NCI-H146 treated with DMSO at 0.1 percent for 48 hours (cell line): Measurements from ENCODE around the gene PTOV1.

Source experiments
- DNase-seq: peaks from one replicate; lab custom pipeline; 2025; ENCODE audit not compliant: unreplicated experiment; lab: John Stamatoyannopoulos, UW

The PTOV1 gene

DNA sequence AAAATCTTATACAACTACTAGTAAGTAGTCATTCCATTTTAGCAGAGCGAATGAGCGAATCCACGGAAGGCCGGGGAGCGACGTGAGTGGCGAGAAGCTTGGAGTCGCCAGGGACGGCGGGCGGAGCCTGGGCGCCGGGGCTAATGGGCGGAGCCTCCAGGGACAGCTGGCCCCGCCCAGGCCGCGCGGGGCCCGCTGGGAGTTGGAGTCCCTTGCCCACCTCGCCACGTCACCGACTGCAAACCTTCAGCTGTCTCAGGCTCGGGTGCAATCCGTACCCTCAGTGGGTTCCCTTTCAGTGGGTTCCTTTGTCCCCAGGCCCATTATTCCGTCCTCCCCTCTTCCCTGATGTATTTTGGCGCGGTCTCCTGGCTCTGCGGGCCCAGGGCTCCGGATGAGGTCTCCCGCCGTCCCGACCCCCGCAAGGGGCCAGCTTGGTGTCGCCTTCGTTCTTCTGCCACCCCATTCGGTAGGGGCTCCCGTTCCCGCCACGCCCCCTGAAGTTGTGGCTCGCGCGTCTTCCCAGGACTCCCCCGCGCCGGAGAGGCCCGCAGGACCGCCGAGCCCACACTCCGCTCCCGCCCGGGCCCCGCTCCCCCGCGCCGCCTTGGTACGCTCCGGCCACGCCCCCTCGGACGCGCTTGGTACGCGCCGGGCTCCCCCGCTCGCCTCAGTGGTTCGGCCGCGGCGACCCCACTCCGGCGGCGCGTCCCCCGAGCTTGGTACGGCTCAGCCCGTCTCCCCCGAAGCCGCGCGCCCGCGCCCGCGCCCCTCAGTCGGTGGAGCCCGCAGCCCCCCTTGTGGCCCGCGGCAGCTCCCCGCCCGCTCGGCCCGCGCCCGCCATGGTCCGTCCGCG, at the start of gene PTOV1:
PTOV1 (plus strand) TSS at position 673 of the 856 bp plus-strand sequence.
- DNase-seq, result peak; percentile 87

DNA sequence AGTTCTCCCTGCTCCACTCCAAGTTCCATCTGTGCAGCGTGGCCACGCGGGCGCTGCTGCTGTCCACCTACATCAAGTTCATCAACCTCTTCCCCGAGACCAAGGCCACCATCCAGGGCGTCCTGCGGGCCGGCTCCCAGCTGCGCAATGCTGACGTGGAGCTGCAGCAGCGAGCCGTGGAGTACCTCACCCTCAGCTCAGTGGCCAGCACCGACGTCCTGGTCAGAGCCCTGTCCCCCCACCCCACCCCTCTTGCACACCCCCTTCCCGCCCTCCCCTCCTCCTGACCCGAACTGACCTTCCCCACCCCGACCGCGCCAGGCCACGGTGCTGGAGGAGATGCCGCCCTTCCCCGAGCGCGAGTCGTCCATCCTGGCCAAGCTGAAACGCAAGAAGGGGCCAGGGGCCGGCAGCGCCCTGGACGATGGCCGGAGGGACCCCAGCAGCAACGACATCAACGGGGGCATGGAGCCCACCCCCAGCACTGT, 49.5 kb upstream of the PTOV1 start:
- no peak for DNase-seq

DNA sequence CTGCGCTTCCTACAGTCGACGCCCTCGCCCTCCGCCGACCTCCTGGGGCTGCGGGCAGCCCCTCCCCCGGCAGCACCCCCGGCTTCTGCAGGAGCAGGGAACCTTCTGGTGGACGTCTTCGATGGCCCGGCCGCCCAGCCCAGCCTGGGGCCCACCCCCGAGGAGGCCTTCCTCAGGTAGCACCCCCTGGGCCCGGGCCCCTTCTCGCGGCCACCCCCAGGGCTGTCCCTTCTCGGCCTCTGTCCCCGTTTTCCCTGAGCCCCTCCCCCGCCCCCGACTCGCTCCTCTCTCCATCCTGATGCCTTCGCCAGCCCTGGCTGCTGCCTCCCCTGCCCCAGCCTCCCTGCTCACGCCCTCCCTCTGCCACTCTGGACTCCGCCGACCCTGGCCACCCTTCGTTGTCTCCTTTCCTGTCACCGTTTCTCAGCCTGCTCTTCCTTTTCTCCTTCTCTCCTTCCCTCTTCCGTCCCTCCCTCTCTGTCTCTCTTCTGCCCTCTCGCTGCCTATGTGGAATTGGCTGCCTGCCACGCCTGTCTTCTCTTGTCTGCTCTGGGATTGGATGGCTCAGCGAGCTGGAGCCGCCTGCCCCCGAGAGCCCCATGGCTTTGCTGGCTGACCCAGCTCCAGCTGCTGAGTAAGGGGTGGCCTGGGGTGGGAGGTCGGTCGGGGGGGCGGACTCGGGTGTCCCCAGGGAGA, 48.8 kb upstream of the PTOV1 start:
- no peak for DNase-seq

DNA sequence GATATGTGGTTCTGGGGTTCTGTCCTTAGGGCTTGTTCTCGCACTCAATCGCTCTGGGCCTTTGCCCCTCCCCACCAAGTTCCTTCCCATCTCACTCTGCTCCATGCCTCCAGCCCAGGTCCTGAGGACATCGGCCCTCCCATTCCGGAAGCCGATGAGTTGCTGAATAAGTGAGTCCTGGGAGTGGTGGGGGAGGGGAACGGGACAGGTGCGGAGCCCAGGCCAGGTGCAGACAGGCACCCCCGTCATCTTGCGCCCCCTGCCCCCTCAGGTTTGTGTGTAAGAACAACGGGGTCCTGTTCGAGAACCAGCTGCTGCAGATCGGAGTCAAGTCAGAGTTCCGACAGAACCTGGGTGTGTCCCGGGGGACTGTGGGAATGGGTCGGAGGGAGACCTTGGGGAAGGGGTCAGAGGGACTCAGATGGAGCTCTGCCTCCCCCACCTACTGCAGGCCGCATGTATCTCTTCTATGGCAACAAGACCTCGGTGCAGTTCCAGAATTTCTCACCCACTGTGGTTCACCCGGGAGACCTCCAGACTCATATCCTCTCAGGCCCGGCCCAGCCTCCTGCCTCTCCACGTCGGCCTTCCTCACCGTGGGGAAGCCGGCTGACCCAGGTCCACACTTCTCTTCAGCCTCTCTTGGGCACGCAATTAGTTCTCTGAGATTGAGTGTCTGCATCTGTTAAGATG, 48.0 kb upstream of the PTOV1 start:
- no peak for DNase-seq

DNA sequence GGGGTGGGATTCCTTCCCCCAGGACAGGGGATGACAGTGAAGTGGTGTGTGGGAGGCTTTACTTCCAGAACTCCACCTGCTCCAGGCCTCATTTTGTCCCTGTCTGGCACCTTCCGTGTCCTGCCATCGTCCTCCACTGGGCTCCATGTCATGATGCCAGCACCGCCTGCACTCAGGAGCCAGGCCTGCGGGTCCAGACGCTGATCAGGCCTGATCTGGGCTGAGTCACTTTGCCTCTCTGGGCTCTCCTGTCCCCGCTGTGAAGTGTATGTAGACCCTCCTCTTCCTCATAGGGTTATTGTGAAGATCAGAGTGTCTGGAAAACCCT, 47.5 kb upstream of the PTOV1 start:
- DNase-seq, result no peak

DNA sequence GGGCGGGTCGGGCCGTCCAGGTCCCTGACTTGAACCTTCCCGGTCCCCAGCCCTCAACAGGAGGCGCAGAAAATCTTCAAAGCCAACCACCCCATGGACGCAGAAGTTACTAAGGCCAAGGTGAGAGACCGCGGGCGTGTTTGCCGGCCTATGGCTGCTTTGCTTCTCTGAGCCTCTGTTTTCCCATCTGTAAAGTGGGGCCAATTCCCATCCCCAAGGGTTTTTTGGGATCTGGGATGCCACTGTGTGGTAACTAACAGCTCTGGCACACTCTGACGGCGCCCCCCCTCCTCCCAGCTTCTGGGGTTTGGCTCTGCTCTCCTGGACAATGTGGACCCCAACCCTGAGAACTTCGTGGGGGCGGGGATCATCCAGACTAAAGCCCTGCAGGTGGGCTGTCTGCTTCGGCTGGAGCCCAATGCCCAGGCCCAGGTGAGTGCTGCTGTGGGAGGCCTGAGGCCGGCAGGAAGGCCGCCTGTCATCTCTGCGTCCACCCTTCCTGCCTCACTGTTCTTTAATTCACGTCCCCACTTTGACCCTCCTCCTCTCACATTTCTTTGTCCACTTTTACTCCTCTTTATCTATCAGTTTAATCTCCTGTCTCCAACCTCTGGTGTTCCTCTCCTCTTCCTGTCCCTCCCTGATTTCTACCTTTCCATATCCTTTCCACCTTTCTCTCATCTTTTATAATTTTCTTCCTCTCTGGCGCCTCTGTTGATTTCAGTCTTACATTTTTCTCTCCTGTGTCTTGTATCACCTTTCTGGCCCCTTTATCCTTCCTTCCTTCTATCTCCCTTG, 44.9 kb upstream of the PTOV1 start:
- no peak for DNase-seq

DNA sequence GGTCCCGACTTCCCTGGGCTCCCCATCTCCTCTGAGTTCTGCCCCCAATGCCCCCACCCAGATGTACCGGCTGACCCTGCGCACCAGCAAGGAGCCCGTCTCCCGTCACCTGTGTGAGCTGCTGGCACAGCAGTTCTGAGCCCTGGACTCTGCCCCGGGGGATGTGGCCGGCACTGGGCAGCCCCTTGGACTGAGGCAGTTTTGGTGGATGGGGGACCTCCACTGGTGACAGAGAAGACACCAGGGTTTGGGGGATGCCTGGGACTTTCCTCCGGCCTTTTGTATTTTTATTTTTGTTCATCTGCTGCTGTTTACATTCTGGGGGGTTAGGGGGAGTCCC, 44.4 kb upstream of the PTOV1 start:
- DNase-seq, result no peak

DNA sequence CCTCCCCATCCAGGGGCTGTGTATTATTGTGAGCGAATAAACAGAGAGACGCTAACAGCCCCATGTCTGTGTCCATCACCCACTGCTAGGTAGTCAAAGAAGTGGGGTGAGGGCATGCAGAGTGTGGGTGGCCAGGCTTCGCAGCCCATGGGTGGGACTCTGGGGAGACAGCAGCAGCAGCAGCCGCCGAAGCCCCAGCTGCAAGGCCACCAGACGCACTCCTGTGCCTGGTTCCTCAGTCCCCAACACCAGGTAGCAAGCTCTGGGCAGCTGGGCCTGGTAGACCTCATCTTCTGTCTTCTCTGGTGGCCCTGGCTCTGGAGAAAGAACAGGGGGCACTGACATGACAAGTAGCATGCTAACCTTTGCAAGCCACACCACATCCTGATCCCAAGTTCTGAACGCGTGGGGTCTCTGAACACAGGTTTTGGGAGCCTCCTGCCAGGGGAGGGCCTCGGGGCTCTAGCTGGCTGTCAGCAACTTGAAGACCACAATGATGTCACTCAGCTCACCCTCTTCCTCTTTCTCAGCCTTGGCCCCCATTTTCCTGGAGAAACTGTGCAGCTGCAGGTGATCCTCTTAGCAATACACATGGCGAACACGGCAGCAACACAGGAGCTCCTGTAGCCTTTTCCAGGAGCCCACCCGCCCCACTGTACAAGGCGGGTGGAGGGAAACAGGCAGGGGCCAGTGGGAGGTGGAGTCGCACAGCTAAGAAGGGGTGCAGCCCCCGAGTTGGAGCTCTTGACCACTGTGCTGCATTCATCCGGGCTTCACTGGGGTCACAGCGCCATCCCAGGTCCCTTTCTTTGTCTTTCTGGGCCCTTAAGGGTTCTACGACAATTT, 43.7 kb upstream of the PTOV1 start:
- DNase-seq, result no peak

DNA sequence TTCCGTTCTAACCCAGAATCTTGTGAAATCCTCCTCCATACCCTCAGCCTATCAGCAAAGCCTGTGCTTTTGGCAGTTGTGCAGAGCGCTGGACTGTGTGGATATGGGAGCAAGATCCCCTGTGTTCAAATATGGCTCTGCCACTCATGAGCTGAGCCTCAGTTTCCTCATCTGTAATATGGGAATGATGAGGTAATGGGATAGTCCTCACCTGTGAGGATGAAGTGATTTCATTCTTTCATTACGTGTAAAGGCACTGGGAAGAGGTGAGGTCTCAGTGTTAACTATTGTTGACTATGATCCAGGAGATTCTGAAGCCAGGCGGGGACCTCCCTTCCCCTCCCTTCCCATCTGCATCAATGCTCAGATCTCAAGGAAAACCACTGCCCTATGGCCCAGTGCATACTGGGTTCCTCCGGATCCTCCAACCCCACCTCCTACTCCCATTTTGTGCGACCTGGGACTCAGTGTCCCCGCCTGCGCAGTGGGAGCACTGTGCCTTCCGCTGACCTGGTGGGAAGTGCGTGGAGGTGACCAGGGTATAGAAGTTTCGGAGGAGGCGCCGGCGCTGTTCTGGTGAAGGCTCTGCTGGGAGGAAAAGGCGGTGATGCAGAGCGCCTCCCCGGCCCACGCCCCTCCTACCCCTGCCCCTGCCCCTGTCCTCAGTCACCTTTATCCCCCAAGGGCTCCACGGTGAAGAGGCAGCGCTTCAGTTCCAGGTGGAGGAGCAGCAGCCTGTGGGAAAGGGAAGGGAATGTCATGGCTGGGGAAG, 42.9 kb upstream of the PTOV1 start:
- DNase-seq, result no peak

DNA sequence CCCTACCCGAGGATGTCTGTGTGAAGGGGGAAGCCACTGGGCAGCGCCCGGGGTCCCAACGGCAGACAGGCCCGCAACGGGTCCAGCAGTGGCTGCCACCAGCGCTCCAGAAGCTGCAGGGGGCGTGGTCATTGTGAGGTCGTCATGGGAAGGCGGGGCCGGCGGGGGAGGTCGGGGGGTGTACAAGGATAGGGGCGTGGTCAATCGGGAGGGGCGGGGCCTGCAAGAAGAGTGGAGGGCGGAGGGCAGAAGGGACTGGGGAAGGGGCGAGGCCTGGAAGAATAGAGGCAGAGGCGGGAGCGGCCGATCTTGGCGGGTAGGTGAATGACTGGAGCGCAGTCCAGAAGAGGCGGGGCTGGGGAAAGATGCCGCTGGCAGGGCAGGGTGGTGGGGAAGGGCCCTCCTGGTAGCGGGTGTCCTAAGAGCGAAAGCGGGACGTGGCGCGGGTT, 42.2 kb upstream of the PTOV1 start:
- no peak for DNase-seq

DNA sequence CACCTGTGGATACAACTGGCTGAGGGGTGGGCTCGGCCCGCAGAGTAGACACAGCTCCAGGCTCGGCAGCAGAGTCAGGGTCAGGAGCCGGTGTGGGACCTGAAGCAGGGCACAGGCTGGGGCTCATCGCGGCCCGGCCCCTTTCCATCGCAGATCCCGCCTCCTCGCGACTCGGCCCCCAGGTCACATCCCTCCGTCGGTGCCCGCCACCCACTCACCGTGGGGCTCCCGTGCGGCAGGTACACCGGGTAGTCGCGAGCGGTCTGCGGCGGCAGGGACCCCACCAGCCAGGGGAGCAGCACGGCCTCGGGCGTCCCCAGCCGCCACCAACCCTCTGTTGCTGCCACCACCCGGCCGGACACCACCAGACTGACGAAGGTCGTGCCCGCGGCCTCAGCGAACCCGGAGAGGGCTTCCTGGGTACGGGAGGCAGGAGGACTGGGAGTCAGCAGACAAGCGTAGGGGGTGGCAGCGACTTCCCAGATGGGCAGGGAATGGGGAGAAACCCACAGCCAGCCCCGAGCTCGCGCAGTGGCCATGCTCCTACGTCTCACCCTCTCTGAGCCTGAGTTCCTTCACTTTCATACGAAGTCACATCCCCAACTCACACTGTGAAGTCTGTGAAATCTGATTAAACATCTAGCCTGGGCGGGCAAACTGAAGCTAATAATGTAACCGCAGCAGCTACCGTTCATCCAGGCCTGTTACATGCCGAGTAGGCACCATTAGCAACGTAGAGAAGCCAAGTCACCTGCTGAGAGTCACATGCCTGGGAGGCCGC, 41.6 kb upstream of the PTOV1 start:
- DNase-seq, result no peak

DNA sequence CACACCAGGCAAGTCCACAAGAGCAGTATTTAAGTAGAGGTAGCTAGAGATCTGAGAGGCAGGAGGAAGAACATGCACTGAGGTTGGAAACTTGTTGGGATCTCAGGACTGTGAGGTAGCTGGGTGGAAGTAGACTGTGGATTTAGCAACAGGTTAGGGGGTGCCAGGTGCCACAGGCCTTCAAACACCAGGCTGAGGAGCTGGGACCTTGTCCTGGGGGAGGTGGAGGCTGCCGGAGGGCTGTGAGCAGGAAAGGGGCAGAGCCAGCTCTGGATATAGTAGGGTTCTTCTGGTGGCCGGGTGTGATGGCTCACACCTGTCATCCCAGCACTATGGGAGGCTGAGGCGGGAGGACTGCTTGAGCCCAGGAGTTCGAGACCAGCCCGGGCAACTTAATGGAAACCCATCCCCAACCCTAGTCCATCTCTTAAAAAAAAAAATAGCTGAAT, 41.0 kb upstream of the PTOV1 start:
- no peak for DNase-seq

DNA sequence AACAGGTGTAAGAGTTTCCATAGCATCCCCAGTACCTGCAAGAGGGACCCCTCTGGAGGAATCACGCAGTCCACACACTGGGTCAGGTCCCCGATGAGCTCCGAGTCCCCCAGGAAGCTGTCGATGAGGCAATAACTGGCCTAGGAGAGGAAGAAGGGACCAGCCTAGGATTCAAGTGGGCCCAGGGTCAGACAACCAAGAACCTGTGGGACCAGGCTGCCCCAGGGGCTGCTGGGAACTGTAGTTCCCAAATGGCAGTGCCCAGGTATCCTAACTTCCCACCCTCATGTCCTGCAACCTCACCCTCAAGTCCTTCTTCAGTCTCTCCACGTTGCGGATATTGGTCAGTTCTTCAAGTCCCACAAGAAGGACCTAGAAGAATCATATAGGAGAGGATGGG, 39.6 kb upstream of the PTOV1 start:
- no peak for DNase-seq

DNA sequence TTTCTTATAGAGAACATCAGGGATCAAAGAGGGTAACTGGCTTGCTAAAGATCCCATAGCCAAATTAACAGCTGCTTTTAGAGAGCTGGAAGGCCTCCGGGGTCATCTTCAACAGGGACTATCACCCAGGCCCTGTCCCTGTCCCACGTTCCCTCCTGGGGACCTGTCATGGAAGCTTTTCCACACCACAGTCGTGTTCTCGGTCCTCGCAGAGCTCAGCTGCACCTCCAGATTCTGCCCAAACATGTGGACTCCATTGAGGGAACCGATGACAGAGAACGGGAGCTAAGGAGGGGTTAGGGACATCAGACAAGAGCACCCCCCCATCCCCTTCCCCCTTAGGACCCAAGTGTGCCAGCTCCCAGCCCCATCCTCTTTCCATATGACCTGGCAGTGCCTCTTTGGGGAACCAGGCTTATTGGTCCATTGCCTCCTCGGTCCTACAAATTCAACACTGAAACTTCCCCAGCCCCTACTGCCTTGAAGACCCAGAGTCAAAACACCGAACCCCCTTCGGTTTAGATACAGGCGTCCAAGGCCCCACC, 38.4 kb upstream of the PTOV1 start:
- no peak for DNase-seq

DNA sequence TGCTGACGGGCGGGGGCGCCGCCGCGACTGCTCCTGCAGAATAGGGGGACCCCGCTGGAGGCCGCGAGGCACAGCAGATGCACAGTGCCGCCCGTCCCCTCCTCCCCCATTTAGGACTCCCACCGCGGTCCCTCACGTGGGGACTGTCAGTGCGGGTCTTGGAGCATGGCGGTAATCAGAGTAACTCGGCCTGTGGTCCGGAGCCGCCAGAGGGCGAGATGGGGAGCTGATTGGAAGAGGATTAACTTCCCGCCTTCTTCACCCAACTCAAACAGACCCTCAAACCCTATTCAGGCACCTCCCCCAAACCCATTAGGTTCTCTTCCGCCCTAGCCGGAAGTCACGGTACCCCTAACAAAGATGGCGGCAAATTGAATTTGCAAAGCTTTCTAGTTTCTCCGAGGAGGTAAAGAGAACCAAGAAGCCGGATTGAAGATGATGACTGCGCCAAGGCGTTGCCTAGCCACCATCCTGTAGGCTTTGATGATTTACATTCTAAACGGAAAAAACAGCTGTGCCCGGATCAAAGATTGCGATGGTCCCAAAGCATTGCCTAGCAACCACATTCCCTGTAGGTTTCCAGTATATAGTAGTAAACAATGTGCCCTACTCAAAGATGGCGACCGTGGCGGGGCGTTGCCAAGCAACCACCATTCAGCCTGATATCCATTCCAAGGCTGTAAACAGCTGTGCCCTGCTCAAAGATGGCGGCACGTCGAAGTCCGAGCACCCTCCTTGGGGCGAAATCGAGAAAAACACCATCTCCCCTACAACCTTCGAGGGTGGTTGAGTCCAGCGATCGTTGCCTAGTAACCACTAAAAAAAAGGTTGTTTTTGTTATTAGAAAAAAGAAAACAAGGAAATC, 37.7 kb upstream of the PTOV1 start, which contains the start of gene FUZ:
FUZ (minus strand) TSS at position 296 of the 865 bp plus-strand sequence; CDS start at position 110, 186 bp downstream.
- DNase-seq, result peak; percentile 99

DNA sequence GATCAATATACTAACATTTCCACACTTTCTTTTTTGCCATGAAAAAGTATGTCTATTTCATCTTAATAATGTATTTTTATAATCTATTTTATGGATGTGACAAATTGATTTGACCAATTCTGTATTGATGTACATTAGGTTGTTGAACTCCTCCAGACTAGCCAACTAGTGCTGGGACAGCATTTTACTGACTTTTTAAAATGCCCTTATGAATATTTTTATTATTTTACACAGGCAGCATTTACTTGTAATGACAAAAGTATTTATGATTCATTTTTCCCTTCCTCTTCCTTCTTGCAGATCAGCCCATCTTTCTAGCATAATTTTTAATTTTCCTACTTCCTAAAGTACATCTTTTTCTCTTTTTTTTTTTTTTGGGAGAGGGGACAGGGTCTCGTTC, 36.9 kb upstream of the PTOV1 start:
- DNase-seq, result no peak

DNA sequence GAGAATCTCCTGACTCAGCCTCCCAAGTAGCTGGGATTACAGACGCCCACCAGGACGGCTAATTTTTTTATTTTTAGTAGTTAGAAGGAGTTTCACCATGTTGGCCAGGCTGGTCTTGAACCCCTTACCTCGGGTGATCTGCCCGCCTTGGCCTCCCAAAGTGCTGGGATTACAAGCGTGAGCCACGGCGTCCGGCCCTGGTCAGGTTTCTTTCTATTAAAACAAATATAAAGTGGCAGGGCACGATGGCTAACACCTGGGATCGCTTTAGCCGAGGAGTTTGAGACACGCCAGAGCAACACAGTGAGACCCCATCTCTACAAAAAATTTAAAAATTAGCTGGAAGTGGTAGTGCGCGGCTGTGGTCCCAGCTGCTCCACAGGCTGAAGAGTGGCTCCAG, 34.4 kb upstream of the PTOV1 start:
- DNase-seq, result no peak
